GM18499 (cell line): Measurements from ENCODE around the gene CASP8AP2.
"Not testable (repeated sequence)": the region's sequence is repeated elsewhere in the genome, so short reads cannot be mapped to it uniquely, and the experiment has no call there.

ENCODE experiments used
- ATAC-seq: cut with Tn5 transposase; IDR thresholded peaks from one replicate; pipeline ENCODE4 v1.9.1; 2021; ENCODE audit warnings: moderate number of reproducible peaks; ENCODE audit not compliant: insufficient read depth, unreplicated experiment

Gene CASP8AP2

DNA sequence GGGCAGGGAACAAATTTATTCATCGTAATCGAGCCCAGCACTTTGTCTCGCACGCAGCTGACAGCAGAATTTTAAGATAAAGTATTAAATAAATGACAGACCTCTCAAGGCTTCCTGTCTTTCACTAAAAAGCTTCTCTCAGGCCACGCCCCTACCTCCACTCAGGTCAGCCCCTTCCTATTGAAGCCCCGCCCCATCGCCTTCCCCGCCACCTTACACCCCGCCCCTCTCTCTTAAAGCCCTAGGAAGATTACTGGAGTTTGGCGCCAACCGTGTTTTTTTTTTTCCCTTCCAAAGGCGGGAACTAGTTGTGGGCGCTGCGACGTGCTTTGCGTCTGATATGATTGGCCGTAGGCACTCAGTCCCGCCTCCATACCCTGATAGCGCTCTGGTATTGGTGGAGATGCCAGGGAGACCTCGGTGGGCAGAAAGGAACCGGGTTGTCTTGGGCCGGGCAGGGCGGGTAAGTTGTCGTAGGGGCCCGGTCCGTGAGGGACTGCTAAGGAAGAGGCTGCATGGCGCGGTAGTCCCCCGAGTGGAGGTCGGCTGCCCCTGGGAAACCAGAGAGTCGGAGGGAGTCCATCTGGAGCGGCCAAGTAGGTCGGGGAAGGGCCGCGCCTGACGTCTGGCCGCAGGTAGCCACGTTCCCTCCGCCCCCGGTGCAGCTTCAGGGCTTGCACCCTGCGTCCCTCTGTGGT is at the start of gene CASP8AP2:
CASP8AP2 (plus strand) TSS at position 409 of the 698 bp plus-strand sequence.
- peak; percentile 96 for ATAC-seq

DNA sequence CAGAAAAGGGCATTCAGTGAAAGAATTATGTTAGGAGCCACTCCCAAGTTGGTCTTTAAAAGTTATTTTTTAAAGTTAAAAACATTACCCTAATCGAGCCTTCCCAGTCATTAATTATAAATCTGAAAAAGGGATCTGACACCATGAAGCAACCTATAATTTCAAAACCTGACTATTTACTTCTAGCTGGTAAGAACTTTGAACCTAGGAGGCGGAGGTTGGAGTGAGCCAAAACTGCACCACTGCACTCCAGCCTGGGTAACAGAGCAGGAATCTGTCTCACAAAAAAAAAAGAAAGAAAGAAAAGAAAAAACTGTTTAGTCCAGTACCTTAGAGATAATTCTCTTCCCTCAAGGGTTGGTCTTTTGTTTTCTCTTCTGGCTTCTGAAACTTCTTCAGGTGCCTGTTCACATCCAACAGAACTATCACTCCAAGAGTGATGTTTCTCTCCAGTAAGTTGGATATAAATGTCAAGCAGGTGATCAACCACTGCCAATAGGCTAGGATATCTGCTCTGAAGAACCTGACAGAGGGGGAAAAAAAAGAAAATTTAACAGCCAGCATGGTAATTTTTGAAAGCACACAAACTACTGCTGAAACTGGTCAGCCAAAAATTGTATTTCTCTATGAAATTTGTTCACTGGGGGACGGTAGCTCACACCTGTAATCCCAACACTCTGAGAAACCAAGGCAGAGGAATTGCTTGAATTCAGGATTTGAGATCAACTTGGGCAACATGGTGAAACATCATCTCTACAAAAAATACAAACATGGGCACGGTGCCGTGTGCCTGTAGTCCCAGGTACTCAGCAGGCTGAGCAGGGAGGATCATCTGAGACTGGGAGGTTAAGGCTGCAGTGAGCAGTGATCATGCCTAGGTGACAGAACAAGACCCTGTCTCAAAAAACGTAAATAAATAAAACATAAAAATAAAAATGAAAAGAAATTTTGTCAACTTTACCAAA is 48.3 kb upstream of the CASP8AP2 start:
- ATAC-seq, result no peak

DNA sequence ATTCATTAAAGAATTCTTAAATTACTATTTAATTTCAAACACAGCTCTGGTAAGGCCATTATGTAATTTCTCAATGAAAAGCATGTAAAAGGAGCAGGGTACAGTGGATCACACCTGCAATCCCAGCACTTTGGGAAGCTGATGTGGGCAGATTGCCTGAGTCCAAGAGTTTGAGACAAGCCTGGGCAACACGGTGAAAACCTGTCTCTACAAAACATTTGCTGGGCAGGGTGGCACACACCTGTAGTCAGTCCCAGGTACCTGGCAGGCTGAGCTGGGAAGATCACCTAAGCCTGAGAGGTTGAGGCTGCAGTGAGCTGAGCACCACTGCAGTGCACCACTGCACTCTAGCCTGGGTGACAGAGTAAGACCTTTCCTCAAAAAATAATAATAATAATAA is 47.5 kb upstream of the CASP8AP2 start:
- ATAC-seq, result no peak

DNA sequence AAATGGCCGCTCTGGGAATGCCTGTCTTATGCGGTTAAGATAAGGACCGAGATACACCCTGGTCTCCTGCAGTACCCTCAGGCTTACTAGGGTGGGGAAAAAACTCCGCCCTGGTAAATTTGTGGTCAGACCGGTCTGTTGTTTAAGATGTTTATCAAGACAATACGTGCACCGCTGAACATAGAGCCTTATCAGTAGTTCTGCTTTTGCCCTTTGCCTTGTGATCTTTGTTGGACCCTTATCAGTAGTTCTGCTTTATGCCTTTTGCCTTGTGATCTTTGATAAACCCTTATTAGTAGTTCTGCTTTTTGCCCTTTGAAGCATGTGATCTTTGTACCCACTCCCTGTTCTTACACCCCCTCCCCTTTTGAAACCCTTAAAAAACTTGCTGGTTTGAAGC is 46.4 kb upstream of the CASP8AP2 start:
- not testable (repeated sequence) for ATAC-seq

DNA sequence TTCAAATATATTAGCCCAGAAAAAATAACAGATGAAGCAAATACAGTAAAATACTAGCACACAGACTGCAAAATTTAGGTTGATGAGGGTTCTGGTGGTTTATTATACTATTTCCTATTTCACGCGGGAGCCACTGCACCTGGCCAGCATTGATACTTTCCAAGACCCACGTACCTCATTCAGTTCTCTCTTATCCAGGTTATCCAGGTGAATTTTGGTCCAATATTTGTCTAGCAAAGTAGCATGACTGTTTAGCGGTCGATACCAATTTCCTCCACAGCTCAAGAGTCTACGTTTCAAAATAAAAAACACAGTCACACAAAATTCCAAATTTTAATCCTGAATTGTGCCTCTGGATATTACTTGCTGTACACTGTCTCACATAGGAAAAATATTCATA is 44.8 kb upstream of the CASP8AP2 start:
- ATAC-seq, result no peak

DNA sequence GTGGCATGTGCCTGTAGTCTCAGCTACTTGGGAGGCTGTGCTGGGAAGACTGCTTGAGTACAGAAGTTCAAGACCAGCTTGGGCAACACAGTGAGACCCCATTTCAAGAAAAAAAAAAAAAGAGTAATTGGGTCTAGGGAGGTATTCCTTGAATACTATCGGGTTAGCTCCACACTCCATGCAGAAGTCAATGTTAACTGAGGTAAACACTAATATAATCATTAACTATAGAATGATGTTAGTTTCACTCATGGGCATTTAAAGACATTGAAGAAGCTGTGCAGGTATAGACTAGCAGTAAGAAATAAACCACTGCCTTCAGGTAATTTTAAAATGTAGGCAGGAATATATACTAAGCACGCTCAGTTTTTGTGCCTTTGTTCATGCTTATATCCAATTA is 42.7 kb upstream of the CASP8AP2 start:
- ATAC-seq, result no peak

DNA sequence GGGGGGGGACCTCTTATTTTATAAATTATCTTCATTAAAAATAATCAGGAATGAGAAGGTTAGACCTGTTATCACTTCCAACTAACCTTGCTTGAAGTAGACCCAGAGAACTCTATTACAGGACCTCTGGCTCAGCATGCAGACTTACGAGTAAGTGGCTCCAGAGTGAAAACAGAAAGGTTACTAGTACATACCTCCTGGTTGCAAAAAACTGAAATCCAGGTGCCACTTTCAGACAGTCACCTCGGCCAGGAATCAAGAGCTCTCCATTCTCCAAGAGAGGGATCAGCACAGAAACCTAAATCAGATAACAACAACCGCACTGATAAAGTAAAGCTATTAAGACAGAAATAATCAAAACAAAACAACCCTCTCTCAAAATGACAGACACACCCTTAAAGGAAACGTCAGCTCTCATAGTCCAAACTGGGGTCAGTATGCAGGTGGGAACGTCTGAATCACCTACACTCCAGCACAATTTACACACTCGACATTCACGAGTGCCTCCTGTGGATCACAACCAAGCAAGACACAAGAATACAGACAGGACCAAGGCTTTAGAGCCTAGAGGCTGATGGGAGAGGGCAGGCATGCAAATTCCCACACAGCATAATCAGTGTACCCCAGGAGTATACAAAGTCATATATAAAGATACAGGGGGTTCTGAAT is 41.9 kb upstream of the CASP8AP2 start:
- no peak for ATAC-seq

DNA sequence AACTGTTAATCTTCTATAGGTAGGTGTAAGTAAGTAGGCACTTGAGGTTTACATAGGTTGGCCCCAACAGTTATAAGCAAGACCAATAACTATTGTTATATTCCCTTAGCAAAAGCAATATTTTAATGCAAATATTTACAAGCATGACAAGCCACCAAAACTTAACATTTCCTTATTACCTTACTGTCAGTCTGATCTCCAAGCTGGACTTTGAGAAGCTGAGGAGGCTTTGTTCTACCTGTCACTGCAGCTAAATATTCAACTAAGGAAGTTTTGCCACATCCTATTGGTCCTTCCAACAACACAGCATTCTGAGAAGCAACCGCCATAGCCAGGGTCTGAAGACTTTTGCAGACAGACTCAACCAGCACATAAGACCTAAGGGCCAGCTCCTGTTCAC is 39.7 kb upstream of the CASP8AP2 start:
- no peak for ATAC-seq

DNA sequence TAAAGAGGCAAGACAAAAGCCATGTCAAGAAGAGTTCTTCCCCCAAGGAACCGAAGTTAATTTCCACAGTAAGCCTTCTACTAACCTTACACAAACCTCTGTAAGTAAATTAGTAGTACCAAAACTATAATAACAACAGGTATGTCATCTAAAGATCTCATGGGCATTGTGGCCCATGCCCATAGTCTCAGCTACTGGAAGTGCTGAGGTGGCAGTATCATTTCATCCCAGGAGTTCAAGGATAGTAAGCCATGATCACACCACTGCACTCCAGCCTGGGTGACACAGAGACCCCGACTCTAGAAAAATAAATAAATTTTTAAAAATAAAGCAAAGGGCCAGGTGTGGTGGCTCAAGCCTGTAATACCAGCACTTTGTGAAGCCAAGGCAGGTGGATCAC is 39.3 kb upstream of the CASP8AP2 start:
- ATAC-seq, result no peak

DNA sequence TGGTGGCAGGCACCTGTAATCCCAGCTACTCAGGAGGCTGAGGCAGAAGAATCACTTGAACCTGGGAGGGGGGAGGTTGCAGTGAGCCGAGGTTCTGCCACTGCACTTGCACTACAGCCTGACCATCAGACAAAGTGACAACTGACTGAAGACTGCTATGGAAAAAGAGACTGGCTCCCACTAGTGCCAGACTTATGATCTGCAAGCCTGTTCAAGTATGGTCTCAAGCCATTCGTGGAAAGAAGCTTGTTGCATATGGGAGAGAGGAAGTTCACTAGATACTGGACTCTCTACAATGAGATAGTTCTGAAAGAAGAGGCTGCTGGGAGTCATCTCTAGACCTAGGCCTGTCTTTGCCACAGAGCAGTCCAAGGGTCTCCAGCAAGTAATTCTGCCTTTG is 36.8 kb upstream of the CASP8AP2 start:
- peak; percentile 70 for ATAC-seq

DNA sequence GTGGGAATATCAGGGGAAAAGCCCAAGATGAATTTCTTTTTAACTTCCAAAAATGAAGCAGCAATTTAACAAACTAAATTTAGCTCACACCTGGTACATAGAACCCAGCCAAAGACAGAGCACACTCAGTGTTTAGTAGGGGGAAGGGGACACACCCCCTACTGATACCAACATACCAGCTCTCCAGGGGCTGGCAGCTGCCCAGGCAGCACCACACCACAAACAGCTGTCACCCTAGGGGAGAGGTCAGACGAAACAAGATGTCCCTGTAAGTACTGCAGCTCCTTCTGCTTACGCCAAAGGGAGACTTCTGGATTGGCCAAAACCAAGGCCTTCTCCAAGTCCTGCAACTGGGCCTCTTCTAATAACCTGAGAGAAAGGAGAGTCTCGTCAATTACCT is 36.1 kb upstream of the CASP8AP2 start:
- no peak for ATAC-seq

DNA sequence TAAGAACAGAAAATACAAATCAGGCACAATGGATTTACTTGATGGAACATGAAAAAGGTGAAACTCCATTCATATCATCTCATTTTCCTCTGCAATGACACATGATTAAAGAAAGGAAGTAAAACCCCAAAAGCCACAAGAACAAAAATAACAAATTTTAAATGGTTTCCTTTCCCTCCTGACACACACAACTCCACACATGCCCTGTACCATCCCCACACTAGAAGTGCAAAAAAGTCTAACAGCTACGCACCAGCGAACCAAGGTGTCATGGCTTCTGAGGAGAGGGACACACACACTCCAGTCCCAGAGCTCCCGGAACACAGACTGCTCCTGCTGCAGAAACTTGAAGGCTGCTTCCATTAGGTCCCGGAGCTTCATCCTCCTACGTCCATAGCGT is 35.4 kb upstream of the CASP8AP2 start:
- no peak for ATAC-seq

DNA sequence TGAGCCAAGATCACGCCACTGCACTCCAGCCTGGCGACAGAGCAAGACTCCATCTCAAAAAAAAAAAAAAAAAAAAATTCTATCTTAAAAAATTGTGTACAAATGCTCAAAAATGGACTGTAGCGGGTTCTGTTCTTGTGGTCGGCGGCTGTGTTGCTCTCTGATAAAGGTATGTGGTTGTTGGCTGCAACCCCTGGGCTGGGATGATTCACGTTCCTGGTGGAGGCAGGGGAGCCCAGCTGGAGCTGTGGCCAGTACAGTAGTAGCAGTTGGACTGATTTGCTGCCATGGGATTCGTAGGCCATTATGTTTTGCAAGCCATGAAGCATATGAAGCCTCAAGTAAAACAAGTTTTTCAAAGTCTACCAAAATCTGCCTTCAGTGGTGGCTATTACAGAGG is 32.4 kb upstream of the CASP8AP2 start:
- ATAC-seq, result no peak

DNA sequence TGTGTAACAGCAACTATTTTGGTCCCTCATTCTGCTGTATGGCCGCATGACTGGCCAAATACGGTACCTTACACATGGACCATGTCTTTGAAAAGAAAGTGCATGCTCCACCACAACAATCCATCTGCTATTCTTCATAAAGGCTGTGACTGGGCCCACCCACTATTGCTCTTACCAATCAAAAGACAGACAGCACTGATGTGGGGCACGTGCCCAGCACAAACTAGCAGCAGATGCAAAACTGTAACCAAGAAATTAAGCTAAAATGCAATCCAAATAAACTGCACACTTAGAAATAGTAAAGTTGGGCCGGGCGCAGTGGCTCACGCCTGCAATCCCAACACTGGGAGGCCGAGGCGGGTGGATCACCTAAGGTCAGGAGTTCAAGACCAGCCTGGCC is 30.6 kb upstream of the CASP8AP2 start:
- no peak for ATAC-seq

DNA sequence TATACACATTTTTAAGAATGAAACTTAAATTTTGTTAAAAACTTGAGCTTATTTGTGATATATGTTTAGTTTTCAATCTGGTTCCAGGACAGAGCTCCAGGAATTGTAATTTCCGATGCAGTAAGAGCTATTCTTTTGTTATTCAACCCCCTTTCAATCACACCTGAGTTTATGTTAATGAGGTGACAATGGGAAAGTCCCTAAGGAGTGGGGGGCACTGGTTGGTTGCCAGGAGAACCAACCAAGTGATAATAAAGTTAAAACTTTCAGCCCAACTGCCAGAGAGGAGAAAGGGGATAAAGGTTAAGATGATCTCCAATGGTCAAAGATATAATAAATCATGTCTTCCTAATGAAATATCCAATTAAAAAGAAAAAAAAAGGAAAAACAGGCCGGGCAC is 29.9 kb upstream of the CASP8AP2 start:
- no peak for ATAC-seq

DNA sequence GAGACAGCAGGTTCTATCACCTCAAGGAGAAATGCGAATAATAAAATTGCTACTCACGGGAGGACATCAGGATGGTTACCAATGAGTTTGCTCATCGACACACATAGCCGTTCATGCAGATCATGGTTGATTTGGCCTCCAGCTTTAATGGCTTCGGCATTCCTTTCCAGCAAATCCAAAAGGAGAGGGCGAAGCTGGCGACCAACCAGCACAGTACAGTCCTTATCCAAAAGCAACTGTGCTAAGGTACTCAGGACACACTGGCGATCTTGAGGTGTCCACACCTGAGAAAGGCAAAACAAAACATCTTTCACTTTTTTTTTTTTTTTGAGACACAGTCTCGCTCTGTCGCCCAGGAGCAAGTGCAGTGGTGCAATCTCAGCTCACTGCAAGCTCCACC is 26.4 kb upstream of the CASP8AP2 start:
- no peak for ATAC-seq

DNA sequence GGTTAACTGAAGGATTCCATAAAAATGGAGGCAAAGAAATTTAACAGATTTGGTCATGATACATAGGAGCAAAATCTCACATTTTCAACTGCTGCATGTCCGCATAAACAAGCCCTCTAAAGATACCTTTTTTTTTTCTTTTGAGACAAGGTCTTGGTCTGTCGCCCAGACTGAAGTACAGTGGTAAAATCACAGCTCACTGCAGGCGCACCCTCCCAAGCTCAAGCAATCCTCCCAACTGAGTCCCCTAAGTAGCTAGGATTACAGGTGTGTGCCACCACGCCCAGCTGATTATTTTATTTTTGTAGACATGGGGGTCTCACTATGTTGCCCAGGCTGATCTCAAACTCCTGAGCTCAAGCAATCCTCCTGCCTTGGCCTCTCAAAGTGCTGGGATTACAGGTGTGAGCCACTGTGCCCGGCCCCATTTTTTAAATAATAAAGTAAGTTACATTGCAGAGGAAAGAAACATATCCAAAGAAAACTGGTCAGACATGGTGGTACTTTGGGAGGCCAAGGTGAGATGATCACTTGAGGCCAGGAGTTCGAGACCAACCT is 23.8 kb upstream of the CASP8AP2 start:
- no peak for ATAC-seq

DNA sequence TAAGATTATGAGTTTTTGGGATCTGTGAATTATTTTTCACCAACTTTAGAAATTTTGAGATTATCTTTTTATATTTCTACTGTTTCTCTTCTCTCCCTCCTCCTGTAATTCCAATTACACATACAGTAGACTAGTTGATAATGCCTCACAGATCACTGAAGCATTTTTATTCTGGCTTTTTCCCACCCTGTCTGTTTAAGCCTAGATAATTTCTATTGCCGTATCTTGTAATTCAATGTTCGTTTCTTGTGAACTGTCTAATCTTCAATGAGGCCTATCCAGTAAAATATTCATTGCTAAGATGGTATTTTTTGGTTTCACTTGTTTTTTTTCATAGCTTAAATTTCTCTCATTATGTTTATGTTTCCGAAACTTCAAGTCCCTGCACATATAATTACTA is 22.1 kb upstream of the CASP8AP2 start:
- no peak for ATAC-seq

DNA sequence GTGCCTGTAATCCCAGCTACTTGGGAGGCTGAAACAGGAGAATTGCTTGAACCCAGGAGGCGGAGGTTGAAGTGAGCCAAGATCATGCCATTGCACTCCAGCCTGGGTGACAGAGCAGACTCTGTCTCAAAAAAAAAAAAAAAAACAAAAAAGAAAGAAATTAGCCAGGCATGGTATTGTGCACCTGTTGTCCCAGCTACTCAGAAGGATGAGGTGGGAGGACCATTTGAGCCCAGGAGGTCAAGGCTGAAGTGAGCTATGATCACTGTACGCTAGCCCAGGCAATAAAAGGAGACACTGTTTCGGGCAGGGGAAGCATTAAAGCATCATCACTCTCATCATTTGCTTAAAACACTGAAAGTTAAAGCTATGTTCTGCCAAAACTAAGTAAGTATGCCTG is 16.3 kb upstream of the CASP8AP2 start:
- not testable (repeated sequence) for ATAC-seq

DNA sequence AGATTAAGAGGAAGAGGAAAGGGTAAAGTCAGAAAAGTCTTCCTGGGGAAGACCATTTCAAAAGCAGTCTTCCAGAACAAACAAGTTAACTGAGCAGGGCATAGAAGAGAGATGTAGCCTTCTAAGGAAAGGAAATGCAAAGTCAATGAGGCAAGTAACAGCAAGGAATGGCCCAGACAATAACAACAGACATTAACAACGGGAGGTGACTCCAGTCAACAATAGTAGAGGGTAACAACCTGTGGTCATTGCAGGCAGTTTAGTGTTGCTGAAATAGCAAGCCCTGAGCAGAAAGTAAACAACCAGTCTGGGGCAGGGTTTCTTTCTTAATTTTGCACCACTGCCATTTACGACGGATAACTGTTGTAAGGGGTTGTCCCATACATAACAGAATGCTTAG is 12.2 kb upstream of the CASP8AP2 start:
- ATAC-seq, result no peak

DNA sequence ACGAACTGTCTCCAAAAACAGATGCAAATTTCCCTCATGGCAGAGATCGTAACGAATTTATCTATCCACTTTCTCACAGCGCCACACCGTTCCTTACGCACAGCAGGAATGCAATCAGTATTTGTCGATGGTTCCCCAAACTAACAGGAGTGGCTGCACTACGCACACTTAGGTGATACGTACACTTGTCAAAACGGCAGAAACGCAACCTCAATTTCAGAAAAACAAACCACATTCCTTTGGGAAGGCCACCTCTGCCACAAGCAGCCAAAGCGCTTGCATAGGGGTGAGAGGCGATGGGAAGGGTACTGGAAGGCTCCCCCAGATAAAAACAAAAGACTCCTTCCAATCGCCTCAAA is 10.7 kb upstream of the CASP8AP2 start:
- no peak for ATAC-seq
